GM12801 (cell line): ENCODE measurements around the gene ZFX.

Experiments
- CTCF ChIP-seq: IDR thresholded peaks from one replicate; pipeline ENCODE4 v1.5.1; 2011; ENCODE audit warnings: control low read depth; ENCODE audit not compliant: insufficient read length; ENCODE audit errors: extremely low read depth

The ZFX gene

GRCh38 chrX:24204331-24204730, 54.8 kb downstream of the ZFX start:
- no peak for TF ChIP-seq CTCF

GRCh38 chrX:24204958-24205357, 55.4 kb downstream of the ZFX start:
- no peak for TF ChIP-seq CTCF

- TF ChIP-seq CTCF = no peak
Measured at GRCh38 chrX:24207826-24208225, 58.3 kb downstream of the ZFX start.

GRCh38 chrX:24208496-24209240, 59.1 kb downstream of the ZFX start:
- no peak for TF ChIP-seq CTCF

GRCh38 chrX:24210190-24210589, 60.7 kb downstream of the ZFX start:
- TF ChIP-seq CTCF = no peak

- no peak for TF ChIP-seq CTCF
Measured at GRCh38 chrX:24214568-24214967, 65.0 kb downstream of the ZFX start.

- no peak for TF ChIP-seq CTCF
Measured at GRCh38 chrX:24215272-24215671, 65.7 kb downstream of the ZFX start.
